ENCODE data around the gene AP1B1. TPM values are rescaled to one million over a fixed set of nuclear protein-coding genes. Genes with fewer than 3 reads are reported as not detected.

Gene AP1B1
- total RNA-seq, 1 experiment from 2014 or later = 62.6 TPM

DNA sequence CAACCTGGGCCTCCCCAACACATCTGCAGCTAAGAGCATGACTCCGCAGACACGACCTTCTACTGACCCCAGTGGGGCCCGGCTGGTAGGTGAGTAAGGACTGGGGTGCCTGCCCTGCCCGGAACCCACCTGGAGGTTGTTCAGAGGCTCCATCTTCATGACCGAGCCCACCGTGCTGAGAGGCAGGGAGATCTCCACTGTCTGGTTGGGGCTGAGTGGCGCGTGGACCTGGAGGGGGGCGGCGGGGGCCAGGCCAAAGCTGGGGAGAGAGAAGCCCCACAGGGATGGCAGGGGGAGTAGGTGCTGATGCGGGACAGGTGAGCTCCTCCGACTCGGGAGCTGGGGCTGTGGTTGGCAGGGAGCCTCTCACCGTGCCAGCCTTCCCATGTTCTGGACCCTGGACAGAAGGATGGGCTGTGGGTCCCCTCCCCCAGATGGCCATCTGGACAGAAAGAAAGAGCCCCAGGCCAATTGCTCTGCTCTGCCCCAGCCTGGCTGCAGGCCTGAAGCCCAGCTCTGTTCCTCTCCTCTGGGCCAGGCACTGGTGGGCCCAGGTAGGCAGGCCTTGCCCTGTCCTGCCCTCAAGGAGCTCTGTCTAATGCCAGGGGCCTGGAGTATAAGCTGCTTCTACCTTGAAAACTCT lies 56.6 kb downstream of the AP1B1 start:
- DNase-seq (ENCODE audit: low read depth) = no peak

DNA sequence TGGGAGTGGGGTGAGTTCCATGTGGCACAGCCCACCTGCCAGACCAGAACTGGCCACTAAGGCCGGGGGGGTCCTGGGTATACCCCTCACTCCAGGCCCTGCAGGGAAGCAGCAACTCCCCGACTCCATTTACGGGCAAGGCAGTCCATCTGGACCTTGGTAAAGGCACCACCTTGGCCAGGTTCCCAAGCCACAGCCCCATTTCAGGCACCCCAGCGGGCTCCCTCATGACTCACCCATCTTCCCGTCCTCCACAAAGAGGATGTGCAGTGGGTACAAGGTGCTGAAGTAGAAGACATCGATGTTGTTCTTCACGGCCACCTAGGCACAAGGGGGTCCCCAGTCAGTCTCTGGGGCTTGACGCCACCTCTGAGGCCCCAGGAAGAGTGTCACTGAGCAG lies 57.2 kb downstream of the AP1B1 start:
- peak; percentile 79 for DNase-seq (ENCODE audit: low read depth)

DNA sequence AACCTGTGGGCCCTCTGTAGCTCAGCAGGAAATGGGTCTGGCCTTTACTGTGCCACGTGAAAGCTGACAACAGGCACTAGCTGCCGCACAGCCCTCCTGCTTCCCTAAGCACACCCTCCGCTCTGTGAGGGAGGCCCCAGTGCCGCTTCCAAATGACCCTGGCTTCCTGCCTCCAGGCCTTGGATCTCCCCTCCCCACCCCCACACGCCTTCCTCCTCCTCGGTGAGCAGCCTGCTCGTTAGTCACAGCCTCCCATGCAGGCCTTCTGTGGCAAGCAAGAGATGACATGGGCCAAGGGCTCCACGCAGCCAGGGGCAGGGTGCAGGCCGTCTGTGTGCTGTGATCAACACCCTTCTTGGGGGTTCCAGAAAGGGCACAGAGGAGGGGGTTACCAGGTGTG lies 57.6 kb downstream of the AP1B1 start:
- peak; percentile 89 for DNase-seq (ENCODE audit: low read depth)

DNA sequence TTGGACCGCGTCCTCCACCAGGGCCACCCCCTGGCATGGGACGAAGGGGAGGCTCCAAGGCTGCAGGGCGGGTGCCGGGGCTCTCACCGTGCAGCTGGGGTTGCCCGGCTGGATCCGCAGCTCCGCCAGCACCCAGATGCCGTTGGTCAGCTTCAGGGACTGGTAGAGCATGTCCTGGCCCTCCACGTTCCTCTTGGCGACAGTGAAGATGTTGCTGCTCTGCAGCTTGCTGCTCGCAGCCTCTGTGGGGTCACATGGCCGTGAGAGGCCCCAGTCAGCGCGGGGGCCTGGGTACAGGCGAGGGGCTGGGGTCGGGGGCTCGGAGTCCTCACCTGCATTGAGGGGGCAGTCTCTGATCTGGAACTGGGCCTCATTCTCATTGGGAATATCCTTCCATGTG lies 58.1 kb downstream of the AP1B1 start:
- DNase-seq (ENCODE audit: low read depth) = peak; percentile 1

DNA sequence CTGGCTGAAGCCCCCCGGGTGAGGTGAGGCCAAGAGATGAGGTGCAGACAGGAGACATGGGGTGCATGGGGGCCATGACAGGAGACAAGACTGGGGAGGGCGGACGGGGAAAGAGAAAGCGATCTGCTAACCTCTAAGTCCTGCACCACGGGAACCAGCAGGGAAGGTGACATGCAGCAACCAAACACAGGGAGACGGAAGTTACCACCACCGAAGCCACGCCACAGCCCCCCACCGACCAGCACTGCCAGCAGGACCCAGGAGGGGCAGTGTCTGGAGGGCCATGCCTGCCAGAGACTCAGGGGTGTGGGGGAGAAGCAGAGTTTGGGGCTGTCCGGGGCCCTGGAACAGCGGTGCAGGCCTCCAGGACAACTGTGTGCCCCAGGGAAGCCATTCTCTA lies 58.8 kb downstream of the AP1B1 start:
- DNase-seq (ENCODE audit: low read depth) = no peak

DNA sequence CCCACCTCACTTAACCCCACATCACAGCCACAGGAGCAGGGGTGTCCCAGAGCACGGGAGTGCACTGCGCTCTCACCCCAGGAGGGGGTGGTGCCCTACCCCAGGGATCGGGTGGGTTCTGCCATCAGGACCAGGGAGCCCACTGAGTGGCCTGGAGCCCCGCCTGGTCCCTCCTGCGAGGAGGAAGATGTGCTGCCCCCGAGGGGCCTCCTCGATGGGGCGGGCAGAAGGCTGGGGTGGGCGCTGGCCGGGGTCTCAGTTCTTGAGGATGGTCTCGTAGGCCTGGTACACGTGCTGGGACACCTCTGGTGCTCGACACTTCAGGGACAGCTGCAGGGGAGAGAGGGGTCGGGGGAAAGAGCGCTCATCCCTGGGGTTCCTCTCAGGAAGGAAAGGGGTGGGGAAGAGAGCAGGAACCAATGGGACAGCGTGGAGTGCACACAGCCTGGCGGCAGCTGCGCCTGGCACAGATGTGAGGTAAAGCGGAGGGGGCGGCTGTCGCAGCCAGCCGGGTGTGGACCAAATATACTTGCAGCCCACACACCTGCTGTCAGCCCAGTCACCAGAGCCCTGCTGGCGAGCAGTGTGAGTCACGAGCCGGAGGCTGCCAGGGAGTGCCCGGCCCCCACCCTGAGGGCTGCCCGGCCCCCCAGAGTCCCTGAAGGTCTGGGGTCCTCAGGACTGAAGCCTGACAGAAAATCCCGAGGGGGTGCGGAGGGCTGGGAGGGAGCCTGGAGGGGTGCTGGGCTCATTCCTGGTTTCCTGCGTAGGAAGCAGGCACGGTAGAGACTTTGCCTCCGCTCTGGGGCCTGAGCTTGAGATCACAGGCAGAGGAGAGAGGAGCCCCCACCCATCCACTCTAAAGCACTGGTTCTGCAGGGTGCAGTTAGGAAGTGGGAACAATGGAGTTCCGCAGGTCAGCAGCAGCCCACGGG lies 59.5 kb downstream of the AP1B1 start:
- DNase-seq (ENCODE audit: low read depth) = peak; percentile 56

DNA sequence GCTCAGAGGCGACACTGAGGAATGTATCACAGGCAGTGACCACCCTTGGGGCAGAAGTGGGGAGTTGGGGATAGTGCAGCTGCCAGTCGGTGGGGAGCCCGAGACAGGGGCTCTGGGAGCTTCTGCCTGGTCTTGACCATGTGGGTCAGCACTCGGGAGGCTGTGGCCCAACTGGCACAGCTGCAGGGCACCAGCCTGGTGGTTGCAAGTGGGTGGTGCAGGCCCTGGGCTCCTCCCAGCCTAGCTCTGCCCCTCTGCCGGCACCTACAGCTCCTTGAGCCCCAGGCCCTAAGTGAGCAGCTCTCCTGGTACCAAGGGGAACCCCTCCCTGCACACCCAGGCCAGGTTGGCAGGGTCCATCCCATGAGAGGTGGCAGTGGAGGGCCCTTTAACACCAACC lies 60.3 kb downstream of the AP1B1 start:
- DNase-seq (ENCODE audit: low read depth) = peak; percentile 1

DNA sequence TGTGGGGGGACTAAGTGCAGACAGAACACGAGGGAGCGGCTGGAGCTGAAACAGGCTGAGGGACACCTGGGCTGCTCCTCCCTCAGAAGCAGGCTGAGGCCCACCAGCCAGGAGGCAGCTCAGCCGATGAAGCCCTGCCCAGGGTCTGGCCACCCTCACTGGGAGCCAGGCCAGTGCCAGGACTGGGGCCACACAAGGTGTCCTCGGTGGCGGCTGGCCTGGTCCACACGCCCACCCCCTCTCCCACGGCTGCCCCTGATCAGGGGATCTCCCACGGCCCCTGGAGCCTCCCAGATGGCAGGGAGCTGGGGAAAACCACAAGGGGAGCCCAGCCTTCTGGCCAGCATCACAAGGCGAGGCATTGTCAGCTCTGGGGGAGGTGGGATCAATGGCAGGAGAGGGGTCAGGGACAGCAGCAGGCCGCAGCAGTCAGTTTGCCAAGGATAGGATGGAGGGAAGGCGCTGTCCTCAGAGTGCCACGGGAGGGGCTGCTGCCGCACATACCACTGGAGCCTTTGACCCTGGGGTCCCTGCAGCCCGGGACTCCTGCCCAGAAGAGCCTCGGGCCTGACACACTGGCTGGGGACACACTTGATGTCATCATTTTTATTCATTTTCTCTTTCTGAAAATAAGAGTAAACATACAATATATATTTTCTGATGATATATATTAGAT lies 61.1 kb downstream of the AP1B1 start:
- DNase-seq (ENCODE audit: low read depth) = peak; percentile 1

DNA sequence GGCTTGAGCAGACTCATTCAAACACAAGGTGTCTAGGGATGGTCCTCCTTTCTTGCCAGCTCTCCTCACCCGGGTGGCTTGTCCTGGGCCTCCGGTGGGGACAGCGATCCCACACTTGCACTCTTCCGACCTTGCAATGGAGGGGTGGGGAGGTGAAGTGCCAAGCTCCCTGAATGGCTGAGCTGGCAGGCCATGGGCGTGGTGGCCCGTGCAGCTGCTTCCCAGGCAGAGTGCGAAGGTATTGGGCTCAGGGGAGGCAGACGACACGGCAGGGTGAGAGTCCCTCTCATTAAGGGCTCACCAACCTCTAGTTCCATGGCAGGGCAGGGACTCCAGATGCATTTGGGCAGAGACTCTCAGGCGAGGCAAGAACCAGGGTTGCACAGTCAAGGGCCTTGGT lies 61.9 kb downstream of the AP1B1 start:
- peak; percentile 2 for DNase-seq (ENCODE audit: low read depth)

DNA sequence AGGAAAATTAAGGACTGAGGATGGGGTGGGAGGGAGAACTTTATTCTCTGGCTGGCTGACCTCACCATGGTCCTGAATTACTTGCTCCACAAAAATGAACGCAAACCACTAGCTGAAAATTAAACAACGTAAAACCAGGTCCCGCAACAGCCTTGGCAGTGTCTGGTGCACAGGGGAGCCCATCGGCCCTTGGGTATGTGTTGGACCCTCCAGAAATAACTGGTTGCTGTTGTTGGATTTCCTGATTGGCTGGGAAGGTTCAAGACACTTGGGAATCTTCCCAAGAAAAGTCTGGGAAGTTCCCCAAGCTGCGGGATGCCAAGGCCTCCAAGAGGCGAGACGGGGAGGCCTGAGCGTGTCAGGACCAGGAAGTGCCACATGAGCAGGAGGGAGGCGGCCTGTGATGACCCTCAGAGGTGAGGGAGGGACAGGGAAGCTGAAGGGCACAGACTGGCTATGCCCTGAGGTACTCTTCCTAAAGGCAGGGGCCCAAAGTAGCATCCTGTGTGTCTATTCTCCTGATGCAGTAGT lies 62.5 kb downstream of the AP1B1 start:
- peak; percentile 11 for DNase-seq (ENCODE audit: low read depth)

DNA sequence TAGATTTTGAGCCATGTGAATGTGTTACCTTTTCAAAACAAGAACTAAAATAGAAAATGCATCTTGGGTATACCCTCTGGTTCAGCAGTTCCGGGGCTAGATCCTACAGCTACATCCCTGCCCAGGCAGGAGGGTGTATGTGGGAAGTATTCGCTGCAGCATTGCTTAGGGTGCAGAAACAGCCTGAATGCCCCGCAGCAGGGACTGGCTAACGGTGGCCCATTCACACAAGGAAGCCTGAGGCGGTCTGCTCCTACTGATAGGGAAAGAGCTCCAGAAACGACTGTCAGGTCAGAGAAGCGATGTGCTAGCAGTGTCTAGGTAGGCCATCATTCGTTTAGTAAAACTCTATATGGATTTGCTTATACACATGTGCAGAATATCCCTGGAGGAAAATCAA lies 63.0 kb downstream of the AP1B1 start:
- DNase-seq (ENCODE audit: low read depth) = no peak

DNA sequence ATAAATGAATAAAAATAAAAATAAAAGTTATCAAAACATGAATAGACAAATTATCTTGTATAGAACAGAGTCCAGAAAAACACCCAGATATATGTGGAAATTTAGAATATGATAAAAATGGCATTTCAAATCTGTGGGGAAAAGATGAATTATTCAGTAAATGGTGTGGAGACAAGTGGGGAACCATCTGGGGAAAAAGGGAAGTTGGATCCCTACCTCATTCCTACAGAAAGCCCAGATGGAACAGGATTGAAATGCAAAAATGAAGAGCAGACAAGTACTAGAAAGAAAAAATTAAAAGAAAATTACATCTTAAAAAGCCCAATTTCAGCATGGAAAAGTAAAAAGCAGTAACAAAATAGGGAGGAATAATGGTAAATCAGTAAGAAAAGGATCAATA lies 64.7 kb downstream of the AP1B1 start:
- DNase-seq (ENCODE audit: low read depth) = no peak

DNA sequence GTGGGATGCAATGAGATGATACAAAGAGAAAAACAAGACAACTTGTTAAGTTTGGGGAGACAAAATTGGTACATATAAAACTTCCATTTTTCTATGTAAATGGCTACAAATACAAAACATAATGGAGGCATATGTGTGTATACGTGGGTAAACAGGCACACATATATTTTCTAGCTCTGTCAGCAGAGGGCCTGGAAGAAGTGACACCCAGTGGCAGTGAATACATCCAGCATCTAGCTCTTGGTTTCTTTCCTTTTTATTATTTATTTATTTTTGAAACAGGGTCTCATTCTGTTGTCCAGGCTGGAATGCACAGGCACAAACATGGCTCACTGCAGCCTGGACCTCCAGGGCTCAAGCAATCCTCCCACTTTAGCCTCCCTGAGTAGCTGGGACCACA lies 67.8 kb downstream of the AP1B1 start:
- no peak for DNase-seq (ENCODE audit: low read depth)

DNA sequence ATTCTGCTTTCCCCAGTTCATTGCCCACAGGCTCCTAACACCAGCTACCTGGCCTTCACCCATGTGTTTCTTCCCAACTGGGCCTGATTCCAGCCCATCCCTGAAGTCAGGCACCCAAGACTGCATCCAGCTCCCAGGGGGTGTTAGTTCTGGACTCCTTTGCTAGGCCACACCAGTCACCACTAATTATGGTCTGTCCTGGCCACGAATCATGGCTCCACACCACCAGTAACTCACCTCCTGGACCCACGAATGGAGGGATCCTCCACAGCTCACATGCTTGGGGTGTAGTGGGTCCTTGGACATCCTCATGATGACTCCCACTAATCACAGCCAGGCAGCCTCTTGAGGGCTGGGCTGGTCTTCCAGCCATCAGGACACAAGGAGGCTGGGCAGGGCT lies 69.3 kb downstream of the AP1B1 start:
- no peak for DNase-seq (ENCODE audit: low read depth)

DNA sequence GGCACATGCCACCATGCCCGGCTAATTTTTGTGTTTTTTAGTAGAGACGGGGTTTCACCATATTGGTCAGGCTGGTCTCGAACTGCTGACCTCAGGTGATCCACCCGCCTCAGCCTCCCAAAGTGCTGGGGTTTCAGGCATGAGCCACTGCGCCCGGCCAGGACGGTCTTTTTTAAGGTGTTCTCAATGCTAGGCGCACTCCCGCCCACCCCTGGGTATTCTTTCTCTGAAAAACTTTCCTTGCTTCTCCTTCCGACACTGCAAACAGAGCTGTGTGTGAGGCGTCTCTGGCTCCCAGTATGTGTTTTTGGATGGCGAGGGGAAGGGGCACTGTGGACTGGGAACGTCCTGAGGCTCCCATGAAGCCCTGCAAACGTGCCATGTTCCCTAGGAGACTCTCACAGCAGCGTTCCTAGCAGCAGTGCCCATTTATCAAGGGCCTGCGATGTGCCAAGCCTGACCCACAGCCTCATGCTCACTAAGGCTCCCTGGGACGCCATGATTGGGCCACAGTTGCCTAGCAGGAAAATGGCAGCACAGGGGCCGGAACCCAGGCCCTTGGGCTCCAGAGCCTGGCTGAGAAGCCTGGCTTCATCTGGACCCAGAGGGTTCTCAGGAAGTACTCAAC lies 70.4 kb downstream of the AP1B1 start:
- no peak for DNase-seq (ENCODE audit: low read depth)

DNA sequence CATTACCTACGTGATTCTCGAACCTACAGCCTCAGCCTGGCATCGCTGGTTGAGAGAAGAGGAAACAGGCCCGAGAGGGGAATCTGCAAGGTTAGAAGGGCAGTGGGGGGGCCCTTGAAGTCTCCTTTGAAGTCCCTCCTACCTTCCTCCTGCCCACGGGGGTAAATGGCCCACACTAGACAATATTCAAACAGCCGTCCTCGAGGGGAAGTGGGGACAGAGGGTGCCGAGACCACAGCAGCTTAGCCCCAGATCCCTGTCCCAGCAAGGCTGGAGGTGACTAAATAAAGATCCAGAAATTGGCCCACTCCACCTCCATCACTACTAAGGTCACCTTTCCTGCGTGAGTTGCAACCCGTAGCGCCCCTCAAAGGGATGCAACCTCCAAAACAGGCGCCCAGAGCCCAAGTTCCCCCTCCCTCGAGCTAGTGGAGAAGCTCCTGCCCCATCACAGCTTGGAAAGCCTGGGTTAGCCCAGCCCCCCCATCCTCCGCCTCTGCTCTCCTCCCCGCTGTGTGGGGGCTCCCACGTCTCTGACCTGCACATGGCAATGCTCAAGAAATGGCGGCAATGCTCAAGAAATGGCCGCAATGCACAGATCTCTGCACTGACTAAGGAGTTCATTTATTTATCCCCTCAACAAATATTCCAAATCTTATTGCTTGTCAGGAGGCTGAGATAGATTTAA lies 72.1 kb downstream of the AP1B1 start:
- no peak for DNase-seq (ENCODE audit: low read depth)

DNA sequence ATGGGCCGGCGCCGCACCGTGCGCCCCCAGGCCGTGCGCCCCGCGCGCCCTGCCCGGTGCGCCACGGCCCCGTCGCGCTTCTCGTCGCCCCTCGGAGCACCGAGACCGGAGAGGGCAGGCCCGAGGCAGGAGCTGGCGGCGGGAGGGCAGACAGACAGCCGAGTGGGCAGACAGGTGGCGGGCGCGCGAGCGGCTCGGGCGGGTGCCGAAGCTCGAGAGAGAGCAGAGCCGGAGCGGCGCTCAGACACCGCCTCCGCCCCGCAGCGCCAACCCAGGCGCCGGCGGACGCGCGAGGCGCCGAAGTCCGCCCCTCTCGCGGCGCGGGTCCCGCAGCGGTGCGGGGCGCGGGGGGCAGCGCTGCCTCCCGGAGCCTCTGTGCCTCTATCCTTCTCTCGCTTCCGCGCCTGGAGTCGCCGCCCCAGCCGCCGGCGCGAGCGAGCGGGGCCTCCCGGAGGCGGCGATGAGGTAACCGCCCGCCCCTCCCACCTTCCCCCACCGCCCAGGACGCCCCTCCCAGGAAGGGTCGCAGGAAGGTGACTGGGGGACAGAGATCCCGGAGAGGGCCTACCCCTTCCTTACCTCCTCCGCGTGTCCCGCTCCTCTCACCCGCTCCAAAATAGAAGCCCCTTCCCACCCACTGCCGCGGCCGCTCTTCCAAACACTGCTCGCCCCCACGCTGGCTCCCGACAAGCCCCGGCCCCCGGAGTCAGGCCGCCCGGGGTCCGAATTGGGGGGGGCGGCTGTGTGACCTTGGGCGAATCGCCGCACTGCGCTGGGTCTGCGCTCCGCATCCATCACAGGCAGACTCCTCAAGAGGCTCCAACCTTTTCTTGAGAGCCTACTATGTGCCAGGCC lies 72.9 kb downstream of the AP1B1 start, which contains the start of gene RASL10A:
Gene RASL10A, minus strand, starts transcription at position 412 of the 855 bp plus-strand sequence. CDS start 451 bp downstream, outside the sequence.
- no peak for DNase-seq (ENCODE audit: low read depth)

DNA sequence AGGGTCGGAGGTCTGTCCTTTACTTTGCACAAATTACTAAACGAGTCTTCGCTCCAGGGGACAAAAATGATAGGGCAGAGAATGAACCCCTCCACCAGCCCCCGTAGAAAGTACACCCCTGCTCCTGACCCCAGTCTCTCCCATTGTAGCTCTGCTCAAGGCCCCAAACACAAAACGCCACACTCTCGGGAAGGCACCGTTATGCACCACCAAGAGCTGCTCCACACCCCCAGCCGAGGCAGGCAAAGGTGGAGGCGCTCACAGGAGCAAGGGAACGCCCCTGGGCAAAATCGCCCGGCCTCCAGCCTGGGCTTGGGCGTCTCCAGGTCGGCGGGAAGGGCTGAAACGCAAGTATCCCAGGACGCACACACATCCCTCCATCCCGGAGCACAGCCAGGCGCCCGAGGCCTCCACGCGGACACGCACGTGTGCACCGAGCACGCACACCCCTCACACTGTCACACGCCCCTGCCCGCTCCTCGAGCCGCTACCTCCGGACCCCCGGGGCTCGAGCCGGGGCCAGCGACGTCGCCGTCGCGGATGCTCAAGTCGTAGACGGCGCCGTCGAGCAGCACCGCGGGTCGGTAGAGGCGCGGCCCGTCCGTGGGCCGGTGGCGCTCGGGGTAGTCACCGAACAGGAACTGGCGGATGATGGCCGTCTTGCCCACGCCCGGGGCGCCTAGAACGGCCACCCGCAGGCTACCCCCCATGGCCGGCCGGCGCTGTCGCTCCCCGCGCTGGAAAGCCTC lies 73.7 kb downstream of the AP1B1 start:
- DNase-seq (ENCODE audit: low read depth) = peak; percentile 41

Data from Daoy (cell line).